ENCODE measurements around the gene EDN2.
A peak's percentile ranks its signal among the peaks of the same experiment; 100 is the strongest.

EDN2 gene

DNA sequence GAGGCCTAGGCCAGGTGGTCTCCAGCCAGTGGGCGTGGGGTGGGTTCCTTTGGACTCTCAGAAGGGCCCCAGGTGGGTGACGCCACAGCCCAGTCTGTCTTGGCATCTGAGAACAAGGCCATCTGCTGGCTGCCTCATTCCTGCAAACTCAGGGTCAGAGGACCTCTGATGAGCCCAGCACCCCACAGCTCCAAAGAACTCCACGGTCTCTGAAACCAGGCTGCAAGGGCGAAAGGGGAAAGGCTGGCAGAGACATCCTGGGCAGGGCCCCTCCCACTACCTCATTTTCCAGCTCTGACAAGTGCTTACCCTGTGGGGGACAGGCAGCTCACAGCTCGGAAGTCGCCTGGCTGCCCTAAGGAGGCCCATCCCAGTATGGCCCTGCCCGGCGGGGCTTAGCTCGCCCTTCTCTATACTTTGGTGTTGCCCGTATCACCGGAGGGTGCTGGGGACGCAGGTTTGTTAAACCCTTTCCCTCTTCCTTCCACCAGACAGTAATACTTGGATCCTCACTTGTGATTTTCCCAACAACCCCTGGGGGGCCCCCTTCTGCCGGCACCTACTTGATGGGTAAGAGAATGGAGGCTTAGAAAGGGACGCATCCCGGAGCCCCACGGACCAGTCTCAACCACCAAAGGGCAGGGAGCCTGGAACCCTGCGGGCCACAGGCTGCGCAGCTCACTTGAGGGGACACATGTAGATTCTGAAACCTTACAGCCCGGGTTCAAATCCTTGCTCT is 10.9 kb upstream of the EDN2 start:
- no peaks in the 10 kb centered on the region for H3K9me2 ChIP-seq (replicated peaks; ENCODE audit: insufficient read depth, low read length)

DNA sequence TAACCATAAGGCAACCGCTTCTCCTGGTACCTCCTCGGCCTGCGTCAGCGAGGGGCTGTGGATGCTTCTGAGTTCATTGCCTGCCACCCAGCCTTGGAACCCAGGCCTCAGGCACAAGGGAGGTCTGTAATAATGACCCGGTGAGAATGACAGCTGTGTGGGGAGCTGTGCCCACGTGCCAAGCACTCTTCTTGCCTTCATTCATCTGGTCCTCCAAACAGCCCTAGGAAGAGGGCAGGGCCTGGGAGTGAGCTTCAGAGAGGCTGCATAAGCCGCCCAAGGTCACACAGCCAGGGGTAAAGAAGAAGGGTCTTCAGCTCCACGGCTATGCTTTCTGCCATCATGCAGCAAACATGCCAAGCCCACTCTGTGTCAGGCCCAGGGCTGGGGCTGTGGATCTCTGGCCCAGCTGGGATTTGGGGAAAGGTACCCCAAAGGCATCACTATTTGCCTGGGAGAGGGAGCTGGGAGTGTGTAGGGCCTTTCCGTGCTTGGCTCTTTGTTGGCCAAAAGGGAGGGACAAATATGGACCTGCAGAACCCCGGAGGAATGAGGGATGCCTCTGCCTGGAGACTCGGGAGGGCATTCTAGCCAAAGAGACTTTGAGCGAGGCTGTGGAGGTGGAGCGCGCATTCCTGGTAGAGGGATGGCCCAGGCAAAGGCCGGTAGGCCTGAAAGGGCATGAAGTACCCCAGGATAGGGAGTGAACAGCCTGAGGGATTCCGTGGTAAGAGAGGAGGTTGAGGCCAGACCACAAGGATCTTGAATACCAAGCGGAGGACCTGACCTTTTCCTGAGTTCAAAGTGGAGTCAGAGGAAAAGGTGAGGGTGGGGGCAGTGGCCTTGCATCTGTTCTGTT is 10.1 kb upstream of the EDN2 start:
- no peaks in the 10 kb centered on the region for H3F3A ChIP-seq (ENCODE audit: insufficient read depth)
- H3K27ac ChIP-seq (ENCODE audit: low read depth, low read length) = no peak overlapping the region
- no peaks in the 10 kb centered on the region for H3K27me3 ChIP-seq (ENCODE audit: low read length)
- H3K79me2 ChIP-seq (ENCODE audit: insufficient read depth, low read length) = no peaks in the 10 kb centered on the region
- H3K4me2 ChIP-seq (ENCODE audit: low read depth, low read length, poor library complexity, severe bottlenecking) = no peak overlapping the region
- H3K9me3 ChIP-seq (ENCODE audit: insufficient read depth, low read length) = no peaks in the 10 kb centered on the region
- TF ChIP-seq CTCF (IDR thresholded peaks at IDR 0.05; ENCODE audit: insufficient read depth, low read length, poor library complexity, severe bottlenecking) = no peak
- TF ChIP-seq EZH2phosphoT487 (conservative IDR thresholded peaks at IDR 0.05; ENCODE audit: low read length) = no peak
- H3K4me3 ChIP-seq (ENCODE audit: insufficient read depth, low read length, poor library complexity, severe bottlenecking) = no peak overlapping the region
- H3K9me2 ChIP-seq (replicated peaks; ENCODE audit: insufficient read depth, low read length) = no peaks in the 10 kb centered on the region
- H3K36me3 ChIP-seq (ENCODE audit: low read length) = no peaks in the 10 kb centered on the region
- no peak overlapping the region for H3K9ac ChIP-seq (ENCODE audit: low read length)
- no peak overlapping the region for H2AFZ ChIP-seq (ENCODE audit: low read depth, low read length, severe bottlenecking)
- no peaks in the 10 kb centered on the region for H4K20me1 ChIP-seq (ENCODE audit: low read depth, low read length)

More for the DNA sequence above, 10.9 kb upstream of the EDN2 start:
- Histone ChIP-seq H3K27ac (ENCODE audit: low read depth, low read length) (no peak overlapping the region), H3K36me3 (ENCODE audit: low read length) (no peaks in the 10 kb centered on the region), H3K4me3 (ENCODE audit: insufficient read depth, low read length, poor library complexity, severe bottlenecking) (no peak overlapping the region), H3K4me2 (ENCODE audit: low read depth, low read length, poor library complexity, severe bottlenecking) (peak overlapping the region; percentile 46), H3K27me3 (ENCODE audit: low read length) (no peaks in the 10 kb centered on the region), H2AFZ (ENCODE audit: low read depth, low read length, severe bottlenecking) (no peak overlapping the region), H3F3A (ENCODE audit: insufficient read depth) (no peaks in the 10 kb centered on the region), H4K20me1 (ENCODE audit: low read depth, low read length) (no peaks in the 10 kb centered on the region), H3K9ac (ENCODE audit: low read length) (no peak overlapping the region), H3K9me3 (ENCODE audit: insufficient read depth, low read length) (no peaks in the 10 kb centered on the region), H3K79me2 (ENCODE audit: insufficient read depth, low read length) (no peaks in the 10 kb centered on the region)
- peak; percentile 9 for TF ChIP-seq CTCF (IDR thresholded peaks at IDR 0.05; ENCODE audit: insufficient read depth, low read length, poor library complexity, severe bottlenecking)
- TF ChIP-seq EZH2phosphoT487 (conservative IDR thresholded peaks at IDR 0.05; ENCODE audit: low read length) = no peak

DNA sequence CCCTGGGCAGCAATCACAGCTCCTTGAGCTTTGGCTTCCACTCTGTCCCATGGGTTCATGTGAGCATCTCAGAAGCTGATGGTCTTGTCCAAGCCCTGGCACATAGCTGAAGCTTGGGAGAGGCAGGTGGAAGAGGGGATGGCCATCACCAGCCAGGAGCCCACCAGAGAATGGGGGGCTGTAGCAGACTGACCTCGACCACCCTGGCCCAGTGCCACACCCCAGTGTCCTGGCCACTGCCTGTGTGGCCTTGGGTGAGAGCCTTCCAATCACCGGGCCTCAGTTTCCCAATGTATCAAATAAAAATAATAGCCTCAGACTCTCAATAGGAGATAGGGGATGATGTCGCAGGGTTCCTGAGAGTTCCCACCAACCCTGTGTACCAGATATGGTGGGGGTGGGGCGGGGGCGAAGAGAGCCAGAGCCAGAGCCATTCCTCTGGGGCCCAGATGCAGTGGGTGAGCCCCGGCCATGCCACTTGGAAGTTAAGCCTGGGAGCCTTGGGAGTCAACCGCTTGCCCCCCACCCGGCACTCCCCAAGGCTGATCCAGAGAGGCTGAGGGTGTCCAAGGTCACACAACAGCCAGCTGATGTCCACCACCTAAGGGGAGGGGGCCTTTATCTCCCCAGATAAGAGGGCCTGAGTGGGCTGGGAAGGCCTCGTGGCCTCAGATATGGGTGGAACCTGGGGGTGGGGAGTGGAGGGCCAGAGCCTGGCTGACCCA is 9.3 kb upstream of the EDN2 start:
- Histone ChIP-seq H3K4me3 (ENCODE audit: insufficient read depth, low read length, poor library complexity, severe bottlenecking) (no peak overlapping the region), H3K36me3 (ENCODE audit: low read length) (no peaks in the 10 kb centered on the region), H3K27me3 (ENCODE audit: low read length) (no peaks in the 10 kb centered on the region), H3K9me2 (replicated peaks; ENCODE audit: insufficient read depth, low read length) (no peaks in the 10 kb centered on the region), H3K9me3 (ENCODE audit: insufficient read depth, low read length) (no peaks in the 10 kb centered on the region), H4K20me1 (ENCODE audit: low read depth, low read length) (no peaks in the 10 kb centered on the region), H3K9ac (ENCODE audit: low read length) (no peak overlapping the region), H3K79me2 (ENCODE audit: insufficient read depth, low read length) (no peaks in the 10 kb centered on the region), H2AFZ (ENCODE audit: low read depth, low read length, severe bottlenecking) (no peak overlapping the region), H3K4me2 (ENCODE audit: low read depth, low read length, poor library complexity, severe bottlenecking) (no peak overlapping the region), H3F3A (ENCODE audit: insufficient read depth) (no peaks in the 10 kb centered on the region), H3K27ac (ENCODE audit: low read depth, low read length) (no peak overlapping the region)
- TF ChIP-seq CTCF (IDR thresholded peaks at IDR 0.05; ENCODE audit: insufficient read depth, low read length, poor library complexity, severe bottlenecking) = no peak
- no peak for TF ChIP-seq EZH2phosphoT487 (conservative IDR thresholded peaks at IDR 0.05; ENCODE audit: low read length)
